ENCODE results near the gene ZNF433. TPM values are rescaled to one million over a fixed set of nuclear protein-coding genes. Genes with fewer than 3 reads are reported as not detected.
"Not testable (repeated sequence)": the region's sequence is repeated elsewhere in the genome, so short reads cannot be mapped to it uniquely, and the experiment has no call there.

The ZNF433 gene
- polyA plus RNA-seq, 1 donor from 2014 or later, result 40.6 TPM

DNA sequence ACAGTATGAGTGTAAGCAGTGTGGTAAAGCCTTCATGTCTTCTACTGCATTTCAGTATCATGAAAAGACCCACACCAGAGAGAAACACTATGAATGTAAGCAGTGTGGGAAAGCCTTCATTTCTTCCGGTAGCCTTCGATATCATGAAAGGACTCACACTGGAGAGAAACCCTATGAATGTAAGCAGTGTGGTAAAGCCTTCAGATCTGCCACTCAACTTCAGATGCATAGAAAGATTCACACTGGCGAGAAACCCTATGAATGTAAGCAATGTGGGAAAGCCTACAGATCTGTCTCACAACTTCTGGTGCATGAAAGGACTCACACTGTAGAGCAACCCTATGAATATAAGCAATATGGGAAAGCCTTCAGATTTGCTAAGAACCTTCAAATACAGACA lies 41.9 kb upstream of the ZNF433 start:
- Histone ChIP-seq H3K4me3 (ENCODE audit: low read length) (no peak overlapping the region), H3K27me3 (ENCODE audit: insufficient read depth, low read depth, low read length) (no peaks in the 10 kb centered on the region), H3K9me3 (ENCODE audit: low read length) (peaks cover 45% of the 10 kb centered on the region), H4K20me1 (ENCODE audit: insufficient read depth) (no peaks in the 10 kb centered on the region), H3K36me3 (ENCODE audit: insufficient read depth, low read length) (peaks cover 46% of the 10 kb centered on the region), H3K9me2 (ENCODE audit: insufficient read depth, low read length) (no peaks in the 10 kb centered on the region), H2AFZ (ENCODE audit: low read depth, low read length) (no peak overlapping the region), H3F3A (ENCODE audit: insufficient read depth, low read length, poor library complexity, severe bottlenecking) (no peaks in the 10 kb centered on the region), H3K9ac (ENCODE audit: low read length) (no peak overlapping the region), H3K79me2 (replicated peaks; ENCODE audit: insufficient read depth, low read length) (peaks cover 10% of the 10 kb centered on the region), H3K4me2 (ENCODE audit: low read length) (no peak overlapping the region), H3K27ac (ENCODE audit: low read length) (no peak overlapping the region)
- TF ChIP-seq RAD21 (conservative IDR thresholded peaks at IDR 0.05), result no peak
- TF ChIP-seq, protein P1, sequence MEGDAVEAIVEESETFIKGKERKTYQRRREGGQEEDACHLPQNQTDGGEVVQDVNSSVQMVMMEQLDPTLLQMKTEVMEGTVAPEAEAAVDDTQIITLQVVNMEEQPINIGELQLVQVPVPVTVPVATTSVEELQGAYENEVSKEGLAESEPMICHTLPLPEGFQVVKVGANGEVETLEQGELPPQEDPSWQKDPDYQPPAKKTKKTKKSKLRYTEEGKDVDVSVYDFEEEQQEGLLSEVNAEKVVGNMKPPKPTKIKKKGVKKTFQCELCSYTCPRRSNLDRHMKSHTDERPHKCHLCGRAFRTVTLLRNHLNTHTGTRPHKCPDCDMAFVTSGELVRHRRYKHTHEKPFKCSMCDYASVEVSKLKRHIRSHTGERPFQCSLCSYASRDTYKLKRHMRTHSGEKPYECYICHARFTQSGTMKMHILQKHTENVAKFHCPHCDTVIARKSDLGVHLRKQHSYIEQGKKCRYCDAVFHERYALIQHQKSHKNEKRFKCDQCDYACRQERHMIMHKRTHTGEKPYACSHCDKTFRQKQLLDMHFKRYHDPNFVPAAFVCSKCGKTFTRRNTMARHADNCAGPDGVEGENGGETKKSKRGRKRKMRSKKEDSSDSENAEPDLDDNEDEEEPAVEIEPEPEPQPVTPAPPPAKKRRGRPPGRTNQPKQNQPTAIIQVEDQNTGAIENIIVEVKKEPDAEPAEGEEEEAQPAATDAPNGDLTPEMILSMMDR (IDR thresholded peaks at IDR 0.05; ENCODE audit: poor library complexity, severe bottlenecking), result no peak
- no peak for TF ChIP-seq TAF1 (IDR thresholded peaks at IDR 0.05; ENCODE audit: low read depth)
- no peak for TF ChIP-seq SMC3 (conservative IDR thresholded peaks at IDR 0.05; ENCODE audit: poor library complexity)
- no peak for TF ChIP-seq EZH2 (IDR thresholded peaks at IDR 0.05; ENCODE audit: borderline replicate concordance, insufficient read depth, low read length, poor library complexity, severe bottlenecking)
- no peak for TF ChIP-seq EP300 (conservative IDR thresholded peaks at IDR 0.05; ENCODE audit: poor library complexity, severe bottlenecking)
- TF ChIP-seq POLR2AphosphoS5 (IDR thresholded peaks at IDR 0.05), result no peak

DNA sequence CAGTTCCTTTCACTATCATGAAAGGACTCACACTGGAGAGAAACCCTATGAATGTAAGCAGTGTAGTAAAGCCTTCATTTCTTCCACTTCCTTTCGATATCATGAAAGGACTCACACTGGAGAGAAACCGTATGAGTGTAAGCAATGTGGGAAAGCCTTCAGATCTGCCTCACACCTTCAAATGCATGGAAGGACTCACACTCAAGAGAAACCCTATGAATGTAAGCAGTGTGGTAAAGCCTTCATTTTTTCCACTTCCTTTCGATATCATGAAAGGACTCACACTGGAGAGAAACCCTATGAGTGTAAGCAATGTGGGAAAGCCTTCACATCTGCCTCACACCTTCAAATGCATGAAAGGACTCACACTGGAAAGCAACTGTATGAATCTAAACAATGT lies 40.9 kb upstream of the ZNF433 start:
- H4K20me1 ChIP-seq (ENCODE audit: insufficient read depth); H3K4me2 ChIP-seq (ENCODE audit: low read length); H3F3A ChIP-seq (ENCODE audit: insufficient read depth, low read length, poor library complexity, severe bottlenecking); H3K4me3 ChIP-seq (ENCODE audit: low read length); H3K27me3 ChIP-seq (ENCODE audit: insufficient read depth, low read depth, low read length); H3K9me2 ChIP-seq (ENCODE audit: insufficient read depth, low read length); H3K9ac ChIP-seq (ENCODE audit: low read length); H3K27ac ChIP-seq (ENCODE audit: low read length); H2AFZ ChIP-seq (ENCODE audit: low read depth, low read length): not testable (repeated sequence)
- Histone ChIP-seq H3K79me2 (replicated peaks; ENCODE audit: insufficient read depth, low read length) (peaks cover 14% of the 10 kb centered on the region), H3K36me3 (ENCODE audit: insufficient read depth, low read length) (peaks cover 46% of the 10 kb centered on the region), H3K9me3 (ENCODE audit: low read length) (peaks cover 45% of the 10 kb centered on the region)

DNA sequence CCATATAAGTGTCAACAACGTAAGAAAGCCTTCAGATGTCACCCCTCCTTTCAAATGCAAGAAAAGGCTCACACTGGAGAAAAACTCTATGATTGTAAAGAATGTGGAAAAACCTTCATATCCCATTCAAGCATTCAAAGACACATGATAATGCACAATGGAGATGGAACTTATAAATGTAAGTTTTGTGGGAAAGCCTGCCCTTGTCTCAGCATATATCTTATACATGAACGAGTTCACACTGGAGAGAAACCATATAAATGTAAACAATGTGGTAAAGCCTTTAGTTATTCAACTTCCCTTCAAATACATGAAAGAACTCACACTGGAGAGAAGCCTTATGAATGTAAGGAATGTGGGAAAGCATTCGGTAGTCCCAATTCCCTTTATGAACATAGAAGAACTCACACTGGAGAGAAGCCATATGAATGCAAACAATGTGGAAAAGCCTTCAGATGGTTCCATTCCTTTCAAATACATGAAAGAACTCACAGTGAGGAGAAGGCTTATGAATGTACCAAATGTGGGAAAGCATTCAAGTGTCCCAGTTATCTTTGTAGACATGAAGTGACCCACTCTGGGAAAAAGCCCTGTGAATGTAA lies 40.2 kb upstream of the ZNF433 start:
- Histone ChIP-seq H3K9ac (ENCODE audit: low read length) (no peak overlapping the region), H3F3A (ENCODE audit: insufficient read depth, low read length, poor library complexity, severe bottlenecking) (no peaks in the 10 kb centered on the region), H3K27me3 (ENCODE audit: insufficient read depth, low read depth, low read length) (no peaks in the 10 kb centered on the region), H4K20me1 (ENCODE audit: insufficient read depth) (no peaks in the 10 kb centered on the region), H3K9me2 (ENCODE audit: insufficient read depth, low read length) (no peaks in the 10 kb centered on the region), H3K36me3 (ENCODE audit: insufficient read depth, low read length) (peaks cover 43% of the 10 kb centered on the region), H3K27ac (ENCODE audit: low read length) (no peak overlapping the region), H3K9me3 (ENCODE audit: low read length) (peaks cover 45% of the 10 kb centered on the region), H3K4me2 (ENCODE audit: low read length) (no peak overlapping the region), H3K79me2 (replicated peaks; ENCODE audit: insufficient read depth, low read length) (peaks cover 19% of the 10 kb centered on the region), H3K4me3 (ENCODE audit: low read length) (no peak overlapping the region), H2AFZ (ENCODE audit: low read depth, low read length) (no peak overlapping the region)
- TF ChIP-seq POLR2AphosphoS5 (IDR thresholded peaks at IDR 0.05) (no peak), MXI1 (conservative IDR thresholded peaks at IDR 0.05; ENCODE audit: poor library complexity, severe bottlenecking) (no peak), RAD21 (conservative IDR thresholded peaks at IDR 0.05) (no peak), TAF1 (IDR thresholded peaks at IDR 0.05; ENCODE audit: low read depth) (no peak), EZH2 (IDR thresholded peaks at IDR 0.05; ENCODE audit: borderline replicate concordance, insufficient read depth, low read length, poor library complexity, severe bottlenecking) (no peak), SMC3 (conservative IDR thresholded peaks at IDR 0.05; ENCODE audit: poor library complexity) (no peak), EP300 (conservative IDR thresholded peaks at IDR 0.05; ENCODE audit: poor library complexity, severe bottlenecking) (no peak)
- TF ChIP-seq, protein P1 (IDR thresholded peaks at IDR 0.05; ENCODE audit: poor library complexity, severe bottlenecking), result no peak
- TF ChIP-seq, protein P2, sequence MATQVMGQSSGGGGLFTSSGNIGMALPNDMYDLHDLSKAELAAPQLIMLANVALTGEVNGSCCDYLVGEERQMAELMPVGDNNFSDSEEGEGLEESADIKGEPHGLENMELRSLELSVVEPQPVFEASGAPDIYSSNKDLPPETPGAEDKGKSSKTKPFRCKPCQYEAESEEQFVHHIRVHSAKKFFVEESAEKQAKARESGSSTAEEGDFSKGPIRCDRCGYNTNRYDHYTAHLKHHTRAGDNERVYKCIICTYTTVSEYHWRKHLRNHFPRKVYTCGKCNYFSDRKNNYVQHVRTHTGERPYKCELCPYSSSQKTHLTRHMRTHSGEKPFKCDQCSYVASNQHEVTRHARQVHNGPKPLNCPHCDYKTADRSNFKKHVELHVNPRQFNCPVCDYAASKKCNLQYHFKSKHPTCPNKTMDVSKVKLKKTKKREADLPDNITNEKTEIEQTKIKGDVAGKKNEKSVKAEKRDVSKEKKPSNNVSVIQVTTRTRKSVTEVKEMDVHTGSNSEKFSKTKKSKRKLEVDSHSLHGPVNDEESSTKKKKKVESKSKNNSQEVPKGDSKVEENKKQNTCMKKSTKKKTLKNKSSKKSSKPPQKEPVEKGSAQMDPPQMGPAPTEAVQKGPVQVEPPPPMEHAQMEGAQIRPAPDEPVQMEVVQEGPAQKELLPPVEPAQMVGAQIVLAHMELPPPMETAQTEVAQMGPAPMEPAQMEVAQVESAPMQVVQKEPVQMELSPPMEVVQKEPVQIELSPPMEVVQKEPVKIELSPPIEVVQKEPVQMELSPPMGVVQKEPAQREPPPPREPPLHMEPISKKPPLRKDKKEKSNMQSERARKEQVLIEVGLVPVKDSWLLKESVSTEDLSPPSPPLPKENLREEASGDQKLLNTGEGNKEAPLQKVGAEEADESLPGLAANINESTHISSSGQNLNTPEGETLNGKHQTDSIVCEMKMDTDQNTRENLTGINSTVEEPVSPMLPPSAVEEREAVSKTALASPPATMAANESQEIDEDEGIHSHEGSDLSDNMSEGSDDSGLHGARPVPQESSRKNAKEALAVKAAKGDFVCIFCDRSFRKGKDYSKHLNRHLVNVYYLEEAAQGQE (IDR thresholded peaks at IDR 0.05; ENCODE audit: borderline replicate concordance), result no peak

Data from neural cell (in vitro differentiated cells).